ENCODE data around the gene ITGA7. TPM values are rescaled to one million over a fixed set of nuclear protein-coding genes. Genes with fewer than 3 reads are reported as not detected.

The ITGA7 gene
- total RNA-seq, 4 donors from 2014 or later, result 9.5 to 20.6 (median 15.8) TPM

- Histone ChIP-seq H3K4me3 (no peak overlapping the region), H3K27ac (no peak overlapping the region), H3K4me1 (peaks cover 29% of the 10 kb centered on the region), H3K9me3 (no peaks in the 10 kb centered on the region), H3K27me3 (no peaks in the 10 kb centered on the region), H3K36me3 (peaks cover 15% of the 10 kb centered on the region)
- 54% methylated on average over 3 of the region's 3 CpGs for WGBS
- DNase-seq (ENCODE audit: low spot score in 2 of 2), result no peak
- TF ChIP-seq POLR2AphosphoS5 (IDR thresholded peaks at IDR 0.05) (no peak), CTCF (IDR thresholded peaks at IDR 0.05) (no peak), EP300 (IDR thresholded peaks at IDR 0.05) (no peak), POLR2A (IDR thresholded peaks at IDR 0.05) (no peak)
These were observed 38.6 kb upstream of the ITGA7 start for GRCh38 chr12:55746174-55746912.

GRCh38 chr12:55745361-55746173, 37.9 kb upstream of the ITGA7 start:
- no peak overlapping the region for H3K27ac ChIP-seq

GRCh38 chr12:55744340-55745030, 36.8 kb upstream of the ITGA7 start:
- Histone ChIP-seq H3K27ac (no peak overlapping the region), H3K36me3 (peaks cover 3% of the 10 kb centered on the region), H3K4me3 (peak overlapping the region; percentile 54), H3K27me3 (no peaks in the 10 kb centered on the region), H3K9me3 (no peaks in the 10 kb centered on the region), H3K4me1 (peaks cover 29% of the 10 kb centered on the region)
- no peak for DNase-seq (ENCODE audit: low spot score in 2 of 2)
- 36% methylated on average over 11 of the region's 11 CpGs for WGBS
- TF ChIP-seq POLR2A (IDR thresholded peaks at IDR 0.05), result no peak
- no peak for TF ChIP-seq CTCF (IDR thresholded peaks at IDR 0.05)
- TF ChIP-seq POLR2AphosphoS5 (IDR thresholded peaks at IDR 0.05), result no peak
- TF ChIP-seq EP300 (IDR thresholded peaks at IDR 0.05), result no peak

More at GRCh38 chr12:55745361-55746173, 37.9 kb upstream of the ITGA7 start:
- peaks cover 7% of the 10 kb centered on the region for H3K36me3 ChIP-seq
- WGBS, result 25% methylated on average over 12 of the region's 13 CpGs
- no peaks in the 10 kb centered on the region for H3K9me3 ChIP-seq
- peaks cover 29% of the 10 kb centered on the region for H3K4me1 ChIP-seq
- DNase-seq (ENCODE audit: low spot score in 2 of 2), result no peak
- H3K4me3 ChIP-seq, result no peak overlapping the region
- TF ChIP-seq POLR2A (IDR thresholded peaks at IDR 0.05) (no peak), CTCF (IDR thresholded peaks at IDR 0.05) (no peak), EP300 (IDR thresholded peaks at IDR 0.05) (no peak), POLR2AphosphoS5 (IDR thresholded peaks at IDR 0.05) (no peak)
- H3K27me3 ChIP-seq, result no peaks in the 10 kb centered on the region

GRCh38 chr12:55743406-55744339, 36.0 kb upstream of the ITGA7 start:
- peaks cover 32% of the 10 kb centered on the region for H3K4me1 ChIP-seq
- WGBS, result under 1% methylated on average over 20 of the region's 73 CpGs
- H3K4me3 ChIP-seq, result peak overlapping the region; percentile 54
- no peak overlapping the region for H3K27ac ChIP-seq
- peak; percentile 75 to 85 for DNase-seq (ENCODE audit: low spot score in 2 of 2)
- H3K9me3 ChIP-seq, result no peaks in the 10 kb centered on the region
- no peaks in the 10 kb centered on the region for H3K36me3 ChIP-seq
- no peak for TF ChIP-seq POLR2A (IDR thresholded peaks at IDR 0.05)
- TF ChIP-seq POLR2AphosphoS5 (IDR thresholded peaks at IDR 0.05), result no peak
- TF ChIP-seq EP300 (IDR thresholded peaks at IDR 0.05), result no peak
- TF ChIP-seq CTCF (IDR thresholded peaks at IDR 0.05), result no peak
- H3K27me3 ChIP-seq, result no peaks in the 10 kb centered on the region
